IPS-20b (cell line): ENCODE data around the gene TEX29.

ENCODE experiments used
- H3K27ac ChIP-seq: one replicate; pipeline ENCODE4 v1.5.1; 2013; ENCODE audit warnings: low read length
- H3K27me3 ChIP-seq: 2 replicates; pipeline ENCODE4 v1.6.1; 2013; ENCODE audit warnings: mild to moderate bottlenecking, low read length, inconsistent platforms; ENCODE audit not compliant: insufficient read depth
- H3K36me3 ChIP-seq: 2 replicates; pipeline ENCODE4 v1.6.1; 2013; ENCODE audit warnings: low read depth, mild to moderate bottlenecking, inconsistent platforms, low read length, moderate library complexity; ENCODE audit not compliant: insufficient read depth
- H3K4me1 ChIP-seq: 2 replicates; pipeline ENCODE4 v1.6.1; 2013; ENCODE audit warnings: mild to moderate bottlenecking, control low read depth, inconsistent platforms, low read length, moderate library complexity; ENCODE audit not compliant: insufficient read depth
- H3K4me3 ChIP-seq: 2 replicates; pipeline ENCODE4 v1.5.1; 2013; ENCODE audit warnings: mild to moderate bottlenecking, low read length, inconsistent platforms
- H3K9ac ChIP-seq: 2 replicates; pipeline ENCODE4 v1.6.1; 2013; ENCODE audit warnings: low read depth, mild to moderate bottlenecking, inconsistent platforms, low read length, moderate library complexity
- H3K9me3 ChIP-seq: 2 replicates; pipeline ENCODE4 v1.6.1; 2013; ENCODE audit warnings: mild to moderate bottlenecking, low read depth, low read length, inconsistent platforms; ENCODE audit not compliant: insufficient read depth

TEX29 gene

GRCh38 chr13:111383591-111384440, 63.4 kb downstream of the TEX29 start:
- Histone ChIP-seq H3K4me1 (no peaks in the 10 kb centered on the region), H3K4me3 (no peak overlapping the region), H3K36me3 (no peaks in the 10 kb centered on the region), H3K9me3 (no peaks in the 10 kb centered on the region), H3K27me3 (no peaks in the 10 kb centered on the region), H3K27ac (no peak overlapping the region), H3K9ac (no peak overlapping the region)

- Histone ChIP-seq H3K27me3 (no peaks in the 10 kb centered on the region), H3K27ac (no peak overlapping the region), H3K4me3 (no peak overlapping the region), H3K36me3 (no peaks in the 10 kb centered on the region), H3K9ac (no peak overlapping the region), H3K9me3 (no peaks in the 10 kb centered on the region), H3K4me1 (no peaks in the 10 kb centered on the region)
These were observed 64.2 kb downstream of the TEX29 start for GRCh38 chr13:111384441-111385182.

- H3K36me3 ChIP-seq = no peaks in the 10 kb centered on the region
- no peaks in the 10 kb centered on the region for H3K9me3 ChIP-seq
- no peak overlapping the region for H3K27ac ChIP-seq
- no peaks in the 10 kb centered on the region for H3K27me3 ChIP-seq
- no peak overlapping the region for H3K4me3 ChIP-seq
- H3K4me1 ChIP-seq = no peaks in the 10 kb centered on the region
- H3K9ac ChIP-seq = no peak overlapping the region
These were observed 64.9 kb downstream of the TEX29 start for GRCh38 chr13:111385183-111385857.

- Histone ChIP-seq H3K36me3 (no peaks in the 10 kb centered on the region), H3K4me1 (no peaks in the 10 kb centered on the region), H3K9ac (no peak overlapping the region), H3K4me3 (no peak overlapping the region), H3K27ac (no peak overlapping the region), H3K9me3 (no peaks in the 10 kb centered on the region), H3K27me3 (no peaks in the 10 kb centered on the region)
These were observed 66.8 kb downstream of the TEX29 start for GRCh38 chr13:111387026-111387871.

GRCh38 chr13:111387945-111388600, 67.6 kb downstream of the TEX29 start:
- Histone ChIP-seq H3K4me1 (no peaks in the 10 kb centered on the region), H3K9ac (no peak overlapping the region), H3K4me3 (no peak overlapping the region), H3K9me3 (no peaks in the 10 kb centered on the region), H3K27me3 (no peaks in the 10 kb centered on the region), H3K27ac (no peak overlapping the region), H3K36me3 (no peaks in the 10 kb centered on the region)

- Histone ChIP-seq H3K36me3 (no peaks in the 10 kb centered on the region), H3K4me3 (no peak overlapping the region), H3K4me1 (no peaks in the 10 kb centered on the region), H3K27me3 (no peaks in the 10 kb centered on the region), H3K9me3 (no peaks in the 10 kb centered on the region), H3K9ac (no peak overlapping the region), H3K27ac (no peak overlapping the region)
These were observed 68.5 kb downstream of the TEX29 start for GRCh38 chr13:111388851-111389500.

GRCh38 chr13:111389621-111390521, 69.4 kb downstream of the TEX29 start:
- Histone ChIP-seq H3K4me1 (no peaks in the 10 kb centered on the region), H3K27me3 (no peaks in the 10 kb centered on the region)

GRCh38 chr13:111390522-111391270, 70.3 kb downstream of the TEX29 start:
- Histone ChIP-seq H3K9me3 (no peaks in the 10 kb centered on the region), H3K9ac (no peak overlapping the region), H3K27ac (no peak overlapping the region), H3K4me3 (no peak overlapping the region), H3K4me1 (no peaks in the 10 kb centered on the region), H3K27me3 (no peaks in the 10 kb centered on the region), H3K36me3 (no peaks in the 10 kb centered on the region)

More at GRCh38 chr13:111389621-111390521, 69.4 kb downstream of the TEX29 start:
- H3K27ac ChIP-seq = no peak overlapping the region
- H3K9me3 ChIP-seq = no peaks in the 10 kb centered on the region
- H3K9ac ChIP-seq = no peak overlapping the region
- H3K4me3 ChIP-seq = no peak overlapping the region
- H3K36me3 ChIP-seq = no peaks in the 10 kb centered on the region

- H3K27ac ChIP-seq = no peak overlapping the region
- H3K4me3 ChIP-seq = no peak overlapping the region
- no peaks in the 10 kb centered on the region for H3K4me1 ChIP-seq
- no peak overlapping the region for H3K9ac ChIP-seq
- no peaks in the 10 kb centered on the region for H3K27me3 ChIP-seq
- no peaks in the 10 kb centered on the region for H3K9me3 ChIP-seq
- no peaks in the 10 kb centered on the region for H3K36me3 ChIP-seq
These were observed 72.0 kb downstream of the TEX29 start for GRCh38 chr13:111392486-111392885.
